Panc1 (cell line): ENCODE measurements around the gene ANKRD29.

Source experiments
- REST ChIP-seq, 2 experiments: IDR thresholded peaks; 2 replicates each; pipeline ENCODE4 v1.6.1; 2011 to 2012; ENCODE audit warnings: low read depth in 2 of 2, control low read depth in 1 of 2, low read length in 1 of 2, mild to moderate bottlenecking in 1 of 2, moderate library complexity in 1 of 2; ENCODE audit not compliant: insufficient read depth in 1 of 2
- TF ChIP-seq, protein P1 (sequence below): fragments of 450-650 bp; IDR thresholded peaks from 2 replicates; pipeline ENCODE4 v1.5.1; 2017; ENCODE audit warnings: mild to moderate bottlenecking

- TF ChIP-seq, protein P1, sequence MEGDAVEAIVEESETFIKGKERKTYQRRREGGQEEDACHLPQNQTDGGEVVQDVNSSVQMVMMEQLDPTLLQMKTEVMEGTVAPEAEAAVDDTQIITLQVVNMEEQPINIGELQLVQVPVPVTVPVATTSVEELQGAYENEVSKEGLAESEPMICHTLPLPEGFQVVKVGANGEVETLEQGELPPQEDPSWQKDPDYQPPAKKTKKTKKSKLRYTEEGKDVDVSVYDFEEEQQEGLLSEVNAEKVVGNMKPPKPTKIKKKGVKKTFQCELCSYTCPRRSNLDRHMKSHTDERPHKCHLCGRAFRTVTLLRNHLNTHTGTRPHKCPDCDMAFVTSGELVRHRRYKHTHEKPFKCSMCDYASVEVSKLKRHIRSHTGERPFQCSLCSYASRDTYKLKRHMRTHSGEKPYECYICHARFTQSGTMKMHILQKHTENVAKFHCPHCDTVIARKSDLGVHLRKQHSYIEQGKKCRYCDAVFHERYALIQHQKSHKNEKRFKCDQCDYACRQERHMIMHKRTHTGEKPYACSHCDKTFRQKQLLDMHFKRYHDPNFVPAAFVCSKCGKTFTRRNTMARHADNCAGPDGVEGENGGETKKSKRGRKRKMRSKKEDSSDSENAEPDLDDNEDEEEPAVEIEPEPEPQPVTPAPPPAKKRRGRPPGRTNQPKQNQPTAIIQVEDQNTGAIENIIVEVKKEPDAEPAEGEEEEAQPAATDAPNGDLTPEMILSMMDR, result no peak
- TF ChIP-seq REST (IDR thresholded peaks at IDR 0.05; ENCODE audit: insufficient read depth in 1 of 2, low read depth in 2 of 2, low read length in 1 of 2), result no peak
These were observed 88.9 kb downstream of the ANKRD29 start for GRCh38 chr18:23573626-23574431.
